ENCODE data around the gene HORMAD1. TPM values are rescaled to one million over a fixed set of nuclear protein-coding genes. Genes with fewer than 3 reads are reported as not detected.

The HORMAD1 gene
- total RNA-seq, 3 donors from 2014 or later, result 0.48 to 0.66 TPM; not detected in 1

DNA sequence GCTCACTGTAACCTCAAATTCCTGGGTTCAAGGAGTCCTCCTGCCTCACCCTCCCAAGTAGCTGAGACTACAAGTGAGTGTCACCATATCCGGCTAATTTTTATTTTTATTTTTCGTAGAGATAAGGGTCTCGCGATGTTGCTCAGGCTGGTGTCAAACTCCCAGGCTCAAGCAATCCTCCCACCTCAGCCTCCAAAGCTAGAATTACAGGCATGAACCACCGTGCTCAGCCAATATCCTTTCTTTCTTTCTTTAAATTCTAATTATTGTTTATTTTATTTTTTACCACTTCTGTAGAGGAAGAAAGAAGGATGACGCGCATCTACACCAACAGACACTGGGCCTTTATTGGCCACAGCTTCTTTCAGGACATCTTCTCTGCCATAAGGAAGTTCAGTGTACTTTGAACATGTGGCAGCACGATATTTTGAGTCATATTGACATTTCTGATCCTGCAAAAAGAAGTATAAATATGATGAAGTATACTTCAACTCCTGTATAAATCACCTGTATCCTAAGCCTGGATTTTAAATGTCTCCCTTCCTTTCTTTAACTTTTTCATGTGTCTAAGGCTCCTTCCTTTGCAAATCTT is 29.1 kb upstream of the HORMAD1 start:
- DNase-seq (ENCODE audit: low spot score in 2 of 2), result no peak
- Histone ChIP-seq H3K9me3 (no peaks in the 10 kb centered on the region), H3K4me3 (no peak overlapping the region), H3K4me1 (no peaks in the 10 kb centered on the region), H3K27me3 (no peaks in the 10 kb centered on the region), H3K27ac (no peak overlapping the region), H3K36me3 (no peaks in the 10 kb centered on the region)
- intact Hi-C loops (cut with DNase I; ENCODE audit: low total_unique reads), result loop anchor here (5.0 kb wide), 1 partner anchor 152 kb away; no protein-coding TSS in a partner anchor
- no peak for TF ChIP-seq POLR2AphosphoS5 (IDR thresholded peaks at IDR 0.05)
- TF ChIP-seq, protein P1, sequence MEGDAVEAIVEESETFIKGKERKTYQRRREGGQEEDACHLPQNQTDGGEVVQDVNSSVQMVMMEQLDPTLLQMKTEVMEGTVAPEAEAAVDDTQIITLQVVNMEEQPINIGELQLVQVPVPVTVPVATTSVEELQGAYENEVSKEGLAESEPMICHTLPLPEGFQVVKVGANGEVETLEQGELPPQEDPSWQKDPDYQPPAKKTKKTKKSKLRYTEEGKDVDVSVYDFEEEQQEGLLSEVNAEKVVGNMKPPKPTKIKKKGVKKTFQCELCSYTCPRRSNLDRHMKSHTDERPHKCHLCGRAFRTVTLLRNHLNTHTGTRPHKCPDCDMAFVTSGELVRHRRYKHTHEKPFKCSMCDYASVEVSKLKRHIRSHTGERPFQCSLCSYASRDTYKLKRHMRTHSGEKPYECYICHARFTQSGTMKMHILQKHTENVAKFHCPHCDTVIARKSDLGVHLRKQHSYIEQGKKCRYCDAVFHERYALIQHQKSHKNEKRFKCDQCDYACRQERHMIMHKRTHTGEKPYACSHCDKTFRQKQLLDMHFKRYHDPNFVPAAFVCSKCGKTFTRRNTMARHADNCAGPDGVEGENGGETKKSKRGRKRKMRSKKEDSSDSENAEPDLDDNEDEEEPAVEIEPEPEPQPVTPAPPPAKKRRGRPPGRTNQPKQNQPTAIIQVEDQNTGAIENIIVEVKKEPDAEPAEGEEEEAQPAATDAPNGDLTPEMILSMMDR (IDR thresholded peaks at IDR 0.05), result no peak

DNA sequence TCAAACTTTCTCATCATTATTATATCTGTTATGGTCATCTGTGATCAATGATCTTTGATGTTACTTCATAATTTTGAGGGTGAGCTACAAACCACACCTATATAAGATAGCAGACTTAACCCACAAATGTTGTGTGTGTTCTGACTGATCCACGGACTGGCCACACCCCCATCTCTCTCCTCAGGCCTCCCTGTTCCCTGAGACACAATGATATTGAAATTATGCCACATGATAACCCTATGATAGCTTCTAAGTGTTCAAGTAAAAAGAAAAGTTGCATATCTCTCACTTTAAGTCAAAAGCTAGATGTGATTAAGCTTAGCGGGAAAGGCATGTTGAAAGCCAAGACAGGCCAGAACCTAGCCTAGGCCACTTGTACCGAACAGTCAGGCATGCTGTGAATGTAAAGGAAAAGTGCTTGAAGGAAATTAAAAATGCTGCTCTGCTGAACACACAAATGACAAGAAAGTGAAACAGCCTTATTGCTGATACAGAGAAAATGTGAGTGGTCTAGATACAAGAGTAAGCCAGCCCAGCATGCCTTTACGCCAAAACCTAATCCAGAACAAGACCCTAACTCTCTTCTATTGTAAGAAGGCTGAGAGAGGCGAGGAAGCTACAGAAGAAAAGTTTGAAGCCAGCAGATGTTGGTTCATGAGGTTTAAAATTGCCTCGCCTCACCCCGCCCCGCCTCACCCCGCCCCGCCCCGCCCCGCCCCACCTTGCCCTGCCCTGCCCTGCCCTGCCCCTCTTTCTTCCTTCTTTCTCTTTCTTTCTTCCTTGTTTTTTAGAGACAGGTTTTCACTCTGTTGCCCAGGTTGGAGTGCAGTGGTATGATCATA is 28.4 kb upstream of the HORMAD1 start:
- Histone ChIP-seq H3K27me3 (no peaks in the 10 kb centered on the region), H3K4me3 (no peak overlapping the region), H3K36me3 (no peaks in the 10 kb centered on the region), H3K4me1 (no peaks in the 10 kb centered on the region), H3K27ac (no peak overlapping the region), H3K9me3 (no peaks in the 10 kb centered on the region)
- DNase-seq (ENCODE audit: low spot score in 2 of 2), result no peak
- TF ChIP-seq, protein P1 (IDR thresholded peaks at IDR 0.05), result no peak
- TF ChIP-seq POLR2AphosphoS5 (IDR thresholded peaks at IDR 0.05) (no peak), POLR2A (IDR thresholded peaks at IDR 0.05) (no peak)
- intact Hi-C loops (cut with DNase I; ENCODE audit: low total_unique reads), result no loop called here

DNA sequence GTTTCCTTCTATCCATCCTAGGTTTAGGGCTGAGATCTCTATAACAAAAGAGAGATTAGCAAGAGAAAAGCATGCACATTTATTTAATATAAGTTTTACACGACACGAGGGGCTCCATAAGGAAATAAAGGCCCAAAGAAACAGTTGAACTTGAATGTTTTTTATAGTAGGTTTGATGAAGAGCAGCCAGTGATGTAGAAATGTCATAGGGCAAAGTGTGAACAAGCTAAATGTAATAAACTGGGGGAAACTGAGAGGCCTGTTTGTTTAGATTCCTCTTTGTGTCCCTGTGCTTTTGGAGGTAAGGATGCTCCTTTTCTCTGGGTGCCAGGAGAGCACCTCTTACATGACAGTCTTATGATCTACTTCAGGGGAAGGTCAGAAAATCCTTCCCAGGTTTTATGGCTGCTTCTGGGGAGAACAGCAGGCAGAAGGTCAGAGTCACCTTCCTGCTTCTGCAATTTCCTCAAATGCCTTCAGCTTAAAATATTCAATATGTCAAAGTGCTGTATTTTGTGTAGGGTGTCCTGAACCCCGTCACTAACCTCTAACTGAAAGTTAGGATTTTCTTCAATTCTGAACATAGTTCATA is 9.5 kb upstream of the HORMAD1 start:
- no peak overlapping the region for H3K4me3 ChIP-seq
- DNase-seq (ENCODE audit: low spot score in 2 of 2), result no peak
- intact Hi-C loops (cut with DNase I; ENCODE audit: low total_unique reads), result no loop called here
- no peaks in the 10 kb centered on the region for H3K9me3 ChIP-seq
- H3K4me1 ChIP-seq, result no peaks in the 10 kb centered on the region
- H3K27me3 ChIP-seq, result no peaks in the 10 kb centered on the region
- no peak overlapping the region for H3K27ac ChIP-seq
- TF ChIP-seq POLR2A (IDR thresholded peaks at IDR 0.05) (no peak), POLR2AphosphoS5 (IDR thresholded peaks at IDR 0.05) (no peak)
- TF ChIP-seq, protein P1 (IDR thresholded peaks at IDR 0.05), result no peak
- H3K36me3 ChIP-seq, result no peaks in the 10 kb centered on the region

DNA sequence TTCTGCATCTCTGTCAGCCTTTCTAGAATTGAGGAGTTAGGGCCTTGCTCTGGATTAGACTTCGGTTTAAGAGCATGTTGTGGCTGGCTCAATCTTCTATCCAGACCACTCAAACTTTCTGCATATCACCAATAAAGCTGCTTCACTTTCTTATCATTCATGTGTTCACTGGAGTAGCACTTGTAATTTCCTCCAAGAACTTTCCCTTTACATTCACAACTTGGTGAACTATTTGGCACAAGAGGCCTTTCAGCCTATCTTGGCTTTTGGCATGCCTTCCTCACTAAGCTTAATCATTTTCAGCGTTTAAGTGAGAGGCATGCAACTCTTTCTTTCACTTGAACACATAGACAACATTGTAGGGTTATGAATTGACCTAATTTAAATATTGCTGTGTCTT is 3.6 kb upstream of the HORMAD1 start:
- intact Hi-C loops (cut with DNase I; ENCODE audit: low total_unique reads), result no loop called here
- Histone ChIP-seq H3K27me3 (no peaks in the 10 kb centered on the region), H3K36me3 (no peaks in the 10 kb centered on the region), H3K4me1 (no peaks in the 10 kb centered on the region), H3K4me3 (no peak overlapping the region), H3K27ac (no peak overlapping the region), H3K9me3 (no peaks in the 10 kb centered on the region)
- TF ChIP-seq POLR2A (IDR thresholded peaks at IDR 0.05), result no peak
- TF ChIP-seq, protein P1 (IDR thresholded peaks at IDR 0.05), result no peak
- TF ChIP-seq POLR2AphosphoS5 (IDR thresholded peaks at IDR 0.05), result no peak
- no peak for DNase-seq (ENCODE audit: low spot score in 2 of 2)

DNA sequence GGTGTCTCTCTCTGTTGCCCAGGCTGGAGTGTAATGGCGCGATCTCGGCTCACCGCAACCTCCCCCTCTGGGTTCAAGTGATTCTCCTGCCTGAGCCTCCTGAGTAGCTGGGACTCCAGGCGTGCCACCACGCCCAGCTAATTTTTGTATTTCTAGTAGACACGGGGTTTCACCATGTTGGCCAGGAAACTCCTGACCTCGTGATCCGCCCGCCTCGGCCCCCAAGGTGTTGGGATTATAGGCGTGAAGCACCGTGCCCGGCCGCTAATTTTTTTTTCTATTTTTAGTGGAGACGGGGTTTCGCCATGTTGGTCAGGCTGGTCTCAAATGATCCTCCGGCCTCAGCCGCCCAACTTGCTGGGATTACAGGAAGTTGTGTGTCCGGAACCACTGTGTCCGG is 597 bp downstream of the HORMAD1 start:
- no peak for TF ChIP-seq POLR2AphosphoS5 (IDR thresholded peaks at IDR 0.05)
- TF ChIP-seq, protein P1 (IDR thresholded peaks at IDR 0.05), result no peak
- no peak for TF ChIP-seq POLR2A (IDR thresholded peaks at IDR 0.05)
- intact Hi-C loops (cut with DNase I; ENCODE audit: low total_unique reads), result no loop called here

More for the DNA sequence above, 597 bp downstream of the HORMAD1 start:
- DNase-seq (ENCODE audit: low spot score in 2 of 2), result no peak
- H3K9me3 ChIP-seq, result no peaks in the 10 kb centered on the region
- H3K4me1 ChIP-seq, result no peaks in the 10 kb centered on the region
- H3K36me3 ChIP-seq, result no peaks in the 10 kb centered on the region
- H3K27ac ChIP-seq, result no peak overlapping the region
- H3K27me3 ChIP-seq, result no peaks in the 10 kb centered on the region
- H3K4me3 ChIP-seq, result no peak overlapping the region
